GM06990 (cell line): Measurements from ENCODE around the gene DNAH3.
A peak's percentile ranks its signal among the peaks of the same experiment; 100 is the strongest.

Source experiments
- DNase-seq: peaks from one replicate; pipeline ENCODE4 v3.0.0-alpha.2; 2011; ENCODE audit not compliant: insufficient read length; ENCODE audit errors: extremely low read depth
- H3K27me3 ChIP-seq: replicated peaks from 2 replicates; pipeline ENCODE4 v1.6.0; 2011; ENCODE audit warnings: low read length; ENCODE audit not compliant: control insufficient read depth, insufficient read depth
- H3K36me3 ChIP-seq: 2 replicates; pipeline ENCODE4 v1.5.1; 2011; ENCODE audit warnings: low read length; ENCODE audit not compliant: control insufficient read depth, insufficient read depth
- H3K4me3 ChIP-seq: replicated peaks from 2 replicates; pipeline ENCODE4 v1.5.1; 2011; ENCODE audit warnings: low read depth, mild to moderate bottlenecking, control low read depth, low read length
- CTCF ChIP-seq: IDR thresholded peaks from 2 replicates; pipeline ENCODE4 v1.5.1; 2011; ENCODE audit warnings: low read length, control low read depth, mild to moderate bottlenecking, inconsistent platforms; ENCODE audit not compliant: insufficient read depth, poor library complexity, severe bottlenecking

DNAH3 gene

GRCh38 chr16:20905576-20905975, 245.1 kb downstream of the DNAH3 start:
- no peak overlapping the region for H3K4me3 ChIP-seq
- H3K27me3 ChIP-seq: no peaks in the 10 kb centered on the region
- H3K36me3 ChIP-seq: no peaks in the 10 kb centered on the region; the same call in 1 of the 2 replicates
- no peak for DNase-seq
- TF ChIP-seq CTCF: no peak

- TF ChIP-seq CTCF: no peak
- peak; percentile 63 for DNase-seq
- no peaks in the 10 kb centered on the region for H3K27me3 ChIP-seq
- H3K4me3 ChIP-seq: 0 out of 2 replicates have a peak overlapping the region, but pooled peaks have one; percentile 22
- H3K36me3 ChIP-seq: no peaks in the 10 kb centered on the region; the same call in 1 of the 2 replicates
Measured at GRCh38 chr16:20904507-20905081, 246.1 kb downstream of the DNAH3 start.

GRCh38 chr16:20903899-20904506, 246.6 kb downstream of the DNAH3 start:
- peak overlapping the region; percentile 22; the same call in 1 of the 2 replicates for H3K4me3 ChIP-seq
- H3K27me3 ChIP-seq: no peaks in the 10 kb centered on the region
- H3K36me3 ChIP-seq: no peaks in the 10 kb centered on the region; the same call in 1 of the 2 replicates
- no peak for TF ChIP-seq CTCF
- no peak for DNase-seq

- no peak for TF ChIP-seq CTCF
- no peaks in the 10 kb centered on the region; the same call in 1 of the 2 replicates for H3K36me3 ChIP-seq
- no peak for DNase-seq
- H3K4me3 ChIP-seq: peak overlapping the region; percentile 16
- no peaks in the 10 kb centered on the region for H3K27me3 ChIP-seq
Measured at GRCh38 chr16:20903116-20903898, 247.3 kb downstream of the DNAH3 start.

- Histone ChIP-seq H3K27me3 (no peaks in the 10 kb centered on the region), H3K4me3 (no peak overlapping the region), H3K36me3 (no peaks in the 10 kb centered on the region; the same call in 1 of the 2 replicates)
- TF ChIP-seq CTCF: no peak
- no peak for DNase-seq
Measured at GRCh38 chr16:20902426-20902825, 248.2 kb downstream of the DNAH3 start.
